Astrocyte of the spinal cord (primary cell): ENCODE measurements around the gene SLC17A1.
"Not testable (repeated sequence)": the region's sequence is repeated elsewhere in the genome, so short reads cannot be mapped to it uniquely, and the experiment has no call there.

Experiments used
- DNase-seq: peaks from one replicate; pipeline ENCODE4 v3.0.0; 2011; ENCODE audit warnings: low read depth, low spot score
- H3K4me3 ChIP-seq: 2 replicates; pipeline ENCODE4 v1.5.1; 2011; ENCODE audit warnings: low read depth, mild to moderate bottlenecking, low read length, moderate library complexity
- in situ Hi-C: cut with HindIII; loops from 2 replicates; pipeline ENCODE4 v1.10.0; 2017; ENCODE audit warnings: low sequenced_read_pairs
- TF ChIP-seq, protein P1 (sequence below): IDR thresholded peaks from 2 replicates; pipeline ENCODE4 v1.5.1; 2012; ENCODE audit warnings: low read depth, mild to moderate bottlenecking, low read length, inconsistent platforms

Gene SLC17A1

DNA sequence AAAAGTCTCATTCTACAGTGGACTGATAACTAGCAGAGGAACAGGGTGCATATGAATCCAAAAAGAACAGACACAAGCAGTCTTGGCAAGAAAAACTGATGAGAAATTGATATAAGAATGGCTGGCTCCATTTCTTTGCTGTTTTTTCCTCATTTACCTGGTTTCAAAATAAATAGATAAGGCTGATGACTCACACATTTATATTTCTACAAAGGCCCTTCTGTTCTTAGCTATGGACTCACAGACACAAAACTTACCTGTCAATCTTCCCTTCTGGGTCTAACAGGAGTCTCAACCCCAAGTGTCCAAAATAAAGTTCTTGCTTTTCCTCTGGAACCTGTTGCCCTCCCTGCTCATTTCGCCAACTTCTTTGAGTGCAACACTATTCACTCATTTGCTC lies 76.4 kb downstream of the SLC17A1 start:
- no peak overlapping the region for H3K4me3 ChIP-seq
- TF ChIP-seq, protein P1, sequence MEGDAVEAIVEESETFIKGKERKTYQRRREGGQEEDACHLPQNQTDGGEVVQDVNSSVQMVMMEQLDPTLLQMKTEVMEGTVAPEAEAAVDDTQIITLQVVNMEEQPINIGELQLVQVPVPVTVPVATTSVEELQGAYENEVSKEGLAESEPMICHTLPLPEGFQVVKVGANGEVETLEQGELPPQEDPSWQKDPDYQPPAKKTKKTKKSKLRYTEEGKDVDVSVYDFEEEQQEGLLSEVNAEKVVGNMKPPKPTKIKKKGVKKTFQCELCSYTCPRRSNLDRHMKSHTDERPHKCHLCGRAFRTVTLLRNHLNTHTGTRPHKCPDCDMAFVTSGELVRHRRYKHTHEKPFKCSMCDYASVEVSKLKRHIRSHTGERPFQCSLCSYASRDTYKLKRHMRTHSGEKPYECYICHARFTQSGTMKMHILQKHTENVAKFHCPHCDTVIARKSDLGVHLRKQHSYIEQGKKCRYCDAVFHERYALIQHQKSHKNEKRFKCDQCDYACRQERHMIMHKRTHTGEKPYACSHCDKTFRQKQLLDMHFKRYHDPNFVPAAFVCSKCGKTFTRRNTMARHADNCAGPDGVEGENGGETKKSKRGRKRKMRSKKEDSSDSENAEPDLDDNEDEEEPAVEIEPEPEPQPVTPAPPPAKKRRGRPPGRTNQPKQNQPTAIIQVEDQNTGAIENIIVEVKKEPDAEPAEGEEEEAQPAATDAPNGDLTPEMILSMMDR: no peak
- DNase-seq: no peak
- in situ Hi-C loops: no loop called here

DNA sequence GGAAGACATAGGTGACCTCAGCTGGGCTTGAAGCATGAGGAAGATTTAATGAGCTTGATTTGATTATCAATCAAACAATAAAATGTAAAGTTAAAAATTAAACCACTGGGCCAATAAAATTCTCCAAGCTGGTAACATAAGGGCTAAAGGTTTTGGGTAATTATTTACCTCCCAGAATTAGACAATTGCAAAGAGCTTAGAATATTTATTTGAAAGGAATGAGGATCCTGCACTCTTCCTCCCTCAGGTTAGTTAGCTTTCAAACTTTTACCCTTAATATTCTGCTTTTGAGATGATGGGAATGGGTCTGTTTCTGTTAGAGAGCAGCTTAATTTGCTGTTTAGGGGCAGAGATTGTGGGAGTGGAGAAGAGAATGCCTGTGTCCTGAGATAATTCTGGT lies 77.3 kb downstream of the SLC17A1 start, which contains the start of gene SLC17A4:
SLC17A4 (plus strand) TSS at position 208 of the 400 bp plus-strand sequence. CDS start 7,221 bp downstream, outside the sequence.
- TF ChIP-seq, protein P1: no peak
- DNase-seq: no peak
- in situ Hi-C loops: no loop called here
- no peak within 1 kb of the TSS for H3K4me3 ChIP-seq

DNA sequence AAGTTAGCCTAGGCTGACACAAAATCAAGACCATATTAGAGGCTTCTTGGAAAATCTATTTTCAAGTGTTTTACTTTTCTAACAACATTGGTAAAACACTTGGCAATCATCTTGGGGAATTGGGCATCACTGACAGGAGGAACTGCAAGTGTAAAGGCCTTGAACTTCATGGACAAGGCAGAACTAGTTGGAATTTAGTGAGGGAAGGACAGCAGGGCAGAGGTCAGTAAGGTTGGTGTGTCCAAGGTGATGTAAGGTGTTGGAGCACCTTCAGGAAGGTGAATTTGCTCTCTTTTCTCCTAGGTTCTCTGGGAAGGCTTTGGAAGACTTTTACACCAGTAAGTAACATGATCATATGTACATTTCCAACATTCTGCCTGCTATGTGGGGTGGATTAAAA lies 78.8 kb downstream of the SLC17A1 start:
- in situ Hi-C loops: no loop called here
- no peak overlapping the region for H3K4me3 ChIP-seq
- no peak for DNase-seq
- TF ChIP-seq, protein P1: no peak

DNA sequence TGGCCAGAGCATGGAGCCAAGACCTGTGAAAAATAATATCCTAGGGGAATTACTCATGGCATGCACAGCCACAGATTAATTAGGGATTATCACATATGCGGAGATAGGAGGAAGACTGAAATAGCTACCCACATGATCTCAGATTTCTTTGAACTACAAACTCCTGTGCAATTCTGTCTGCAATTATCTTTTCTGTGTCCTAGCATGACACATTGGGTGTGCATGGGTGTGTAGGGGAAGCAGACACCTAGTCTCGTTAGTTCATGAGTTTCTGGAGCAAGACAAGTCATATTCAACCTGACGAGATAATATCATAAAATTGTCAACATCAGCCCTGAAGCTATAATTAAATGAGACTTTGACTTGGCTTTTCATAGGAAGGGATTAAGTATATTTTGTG lies 80.9 kb downstream of the SLC17A1 start:
- TF ChIP-seq, protein P1: no peak
- no peak for DNase-seq
- in situ Hi-C loops: no loop called here

DNA sequence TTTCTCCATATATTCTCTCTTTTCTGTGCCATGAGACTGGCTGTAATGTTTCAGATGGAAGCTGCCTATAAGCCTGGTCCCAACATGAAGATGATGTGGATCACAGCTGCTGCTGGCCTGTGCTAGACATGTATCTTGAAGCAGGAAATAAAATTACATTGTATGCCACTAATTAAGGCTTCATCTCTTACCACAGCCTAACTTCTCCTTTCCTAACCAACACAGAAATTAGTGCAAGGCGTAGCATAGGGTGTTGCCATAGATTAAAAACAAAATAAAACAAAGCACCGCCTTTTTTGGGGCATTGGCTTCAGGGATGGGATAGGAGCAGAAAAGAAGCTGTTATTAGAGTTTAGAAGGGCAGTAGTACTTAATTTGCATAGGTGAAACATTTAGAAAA lies 82.0 kb downstream of the SLC17A1 start:
- no peak overlapping the region for H3K4me3 ChIP-seq
- TF ChIP-seq, protein P1: no peak
- no peak for DNase-seq
- in situ Hi-C loops: no loop called here

More for the DNA sequence above, 80.9 kb downstream of the SLC17A1 start:
- H3K4me3 ChIP-seq: no peak overlapping the region

DNA sequence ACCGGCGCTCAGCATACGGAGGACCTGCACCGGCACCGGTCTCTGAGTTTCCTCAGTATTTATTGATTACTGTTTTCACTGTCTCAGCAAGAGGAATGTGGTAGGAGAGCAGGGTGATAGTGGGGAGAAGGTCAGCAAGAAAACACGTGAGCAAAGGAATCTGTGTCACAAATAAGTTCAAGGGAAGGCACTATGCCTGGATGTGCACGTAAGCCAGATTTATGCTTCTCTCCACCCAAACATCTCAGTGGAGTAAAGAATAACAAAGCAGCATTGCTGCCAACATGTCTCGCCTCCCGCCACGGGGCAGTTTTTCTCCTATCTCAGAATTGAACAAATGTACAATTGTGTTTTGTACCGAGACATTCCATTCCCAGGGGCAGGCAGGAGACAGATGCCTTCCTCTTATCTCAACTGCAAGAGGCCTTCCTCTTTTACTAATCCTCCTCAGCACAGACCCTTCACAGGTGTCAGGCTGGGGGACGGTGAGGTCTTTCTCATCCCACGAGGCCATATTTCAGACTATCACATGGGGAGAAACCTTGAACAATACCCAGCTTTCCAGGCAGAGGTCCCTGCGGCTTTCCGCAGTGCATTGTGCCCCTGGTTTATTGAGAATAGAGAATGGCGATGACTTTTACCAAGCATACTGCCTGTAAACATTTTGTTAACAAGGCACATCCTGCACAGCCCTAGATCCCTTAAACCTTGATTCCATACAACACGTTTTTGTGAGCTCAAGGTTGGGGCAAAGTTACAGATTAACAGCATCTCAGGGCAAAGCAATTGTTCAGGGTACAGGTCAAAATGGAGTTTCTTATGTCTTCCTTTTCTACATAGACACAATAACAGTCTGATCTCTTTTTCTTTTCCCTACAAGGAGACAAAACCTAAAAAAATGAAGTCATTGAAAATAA lies 83.0 kb downstream of the SLC17A1 start:
- H3K4me3 ChIP-seq, DNase-seq, in situ Hi-C loops: not testable (repeated sequence)

DNA sequence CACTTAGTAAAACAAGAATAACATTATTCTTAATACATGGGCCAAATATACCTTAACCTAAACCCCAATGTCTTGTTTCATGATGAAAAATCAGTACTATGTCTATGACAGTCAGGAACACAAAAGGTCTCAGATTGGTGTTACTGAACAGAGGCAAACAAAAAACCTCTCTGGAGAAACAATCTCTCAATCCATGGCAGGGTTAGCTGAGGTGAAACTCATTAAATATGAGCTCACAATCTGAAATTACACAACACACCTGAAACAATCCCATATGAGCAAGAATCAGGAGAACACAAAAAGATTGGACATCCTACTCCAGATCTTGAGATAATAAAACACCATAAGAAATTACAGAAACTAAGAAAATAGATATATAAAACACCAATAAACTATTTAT lies 83.8 kb downstream of the SLC17A1 start:
- H3K4me3 ChIP-seq: no peak overlapping the region
- in situ Hi-C loops: no loop called here
- no peak for DNase-seq
- TF ChIP-seq, protein P1: no peak
